Osteoblast (primary cell): Measurements from ENCODE around the gene ANKRD65. TPM values are rescaled to one million over a fixed set of nuclear protein-coding genes. Genes with fewer than 3 reads are reported as not detected.

Experiments
- DNase-seq: peaks from one replicate; pipeline ENCODE4 v3.0.0; 2011; ENCODE audit warnings: low spot score, mixed read lengths; ENCODE audit not compliant: insufficient read length; ENCODE audit errors: missing footprints
- H2AFZ ChIP-seq: 2 replicates; pipeline ENCODE4 v1.6.0; 2011; ENCODE audit warnings: mild to moderate bottlenecking, low read length
- H3K27ac ChIP-seq: 2 replicates; pipeline ENCODE4 v1.5.1; 2011; ENCODE audit warnings: mild to moderate bottlenecking, low read depth, low read length, moderate library complexity
- H3K27me3 ChIP-seq: 2 replicates; pipeline ENCODE4 v1.6.0; 2012; ENCODE audit warnings: mild to moderate bottlenecking, control low read depth, inconsistent platforms, low read length, moderate library complexity; ENCODE audit not compliant: insufficient read depth
- H3K36me3 ChIP-seq: 2 replicates; pipeline ENCODE4 v1.5.1; 2011; ENCODE audit warnings: mild to moderate bottlenecking, low read length, control low read depth, moderate library complexity; ENCODE audit not compliant: insufficient read depth
- H3K4me1 ChIP-seq: 2 replicates; pipeline ENCODE4 v1.5.1; 2011; ENCODE audit warnings: mild to moderate bottlenecking, low read length, control low read depth, moderate library complexity; ENCODE audit not compliant: insufficient read depth
- H3K4me2 ChIP-seq: 2 replicates; pipeline ENCODE4 v1.6.0; 2011; ENCODE audit warnings: mild to moderate bottlenecking, low read length; ENCODE audit not compliant: insufficient read depth
- H3K4me3 ChIP-seq: fragments of 200-600 bp; sonication (generic); 3 replicates; pipeline ENCODE4 v1.5.1; 2012; ENCODE audit warnings: mild to moderate bottlenecking, low read length, inconsistent platforms; ENCODE audit not compliant: insufficient read depth
- H3K79me2 ChIP-seq: 2 replicates; pipeline ENCODE4 v1.6.0; 2012; ENCODE audit warnings: mild to moderate bottlenecking, low read length, control low read depth, inconsistent platforms; ENCODE audit not compliant: insufficient read depth
- H3K9me3 ChIP-seq: 2 replicates; pipeline ENCODE4 v1.5.1; 2011; ENCODE audit warnings: low read depth, low read length, control low read depth
- H4K20me1 ChIP-seq: 2 replicates; pipeline ENCODE4 v1.6.0; 2012; ENCODE audit warnings: mild to moderate bottlenecking, low read length, control low read depth; ENCODE audit not compliant: insufficient read depth
- CTCF ChIP-seq: IDR thresholded peaks from 2 replicates; pipeline ENCODE4 v1.5.1; 2011; ENCODE audit warnings: mild to moderate bottlenecking, low read depth, low read length, moderate library complexity; ENCODE audit errors: extremely low read depth
- total RNA-seq: library from RNA; depleted of rRNA; stranded (reverse); fragments of >200 nt; gene quantifications from 2 replicates; pipeline ENCODE4 v1.2.3, GENCODE V29; 2012

The ANKRD65 gene
- total RNA-seq, 1 donor = 1.8 TPM

DNA sequence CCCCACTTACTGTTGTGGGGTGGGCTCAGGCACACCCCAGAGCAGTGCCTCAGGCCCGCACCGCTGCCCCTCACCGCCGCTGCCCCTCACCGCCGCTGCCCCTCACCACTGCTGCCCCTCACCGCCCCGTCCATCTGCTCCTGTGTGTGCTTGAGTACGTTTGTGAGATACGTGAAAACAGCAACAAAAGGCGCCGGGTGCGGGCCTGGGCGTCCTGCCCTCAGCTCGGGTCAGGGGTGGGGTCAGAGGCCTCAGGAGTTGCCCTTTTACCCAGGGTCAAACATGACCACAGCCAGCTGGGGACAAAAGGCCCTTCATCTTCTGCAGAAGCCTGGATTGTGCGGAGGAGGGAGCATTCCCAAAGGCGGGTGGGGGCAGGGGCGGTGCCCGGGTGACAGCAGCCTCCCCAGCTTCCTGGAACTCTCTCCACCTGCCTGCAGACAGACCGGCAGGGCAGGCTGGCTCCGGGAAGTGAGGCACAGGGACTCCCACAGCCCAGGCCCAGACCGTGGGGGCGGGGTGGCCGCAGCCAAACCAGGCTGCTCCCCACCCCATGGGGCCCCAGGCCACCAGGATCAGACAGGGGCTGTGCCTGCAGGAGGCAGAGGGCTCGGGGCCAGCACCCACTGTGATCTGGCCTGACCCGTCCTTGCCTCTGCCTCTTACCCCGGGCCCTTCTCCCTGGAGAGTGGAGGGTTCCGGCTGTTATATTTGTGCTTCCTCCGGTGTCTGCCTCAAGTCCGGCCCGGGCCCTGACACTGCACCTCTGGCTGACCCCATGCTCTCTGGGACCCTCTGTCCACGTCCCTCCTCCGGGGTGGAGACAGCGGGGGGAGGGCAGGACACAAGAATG, 12.1 kb upstream of the ANKRD65 start:
- no peaks in the 10 kb centered on the region for H4K20me1 ChIP-seq
- peak; percentile 93 for DNase-seq
- H3K4me1 ChIP-seq = peaks cover 13% of the 10 kb centered on the region
- H3K4me3 ChIP-seq = no peak overlapping the region
- H3K36me3 ChIP-seq = no peaks in the 10 kb centered on the region
- peaks cover 11% of the 10 kb centered on the region for H3K27me3 ChIP-seq
- no peak overlapping the region for H3K4me2 ChIP-seq
- no peak overlapping the region for H3K27ac ChIP-seq
- H2AFZ ChIP-seq = no peak overlapping the region
- no peaks in the 10 kb centered on the region for H3K79me2 ChIP-seq
- TF ChIP-seq CTCF = no peak
- no peaks in the 10 kb centered on the region for H3K9me3 ChIP-seq

GRCh38 chr1:1432274-1432950, 11.3 kb upstream of the ANKRD65 start:
- Histone ChIP-seq H3K27me3 (peaks cover 11% of the 10 kb centered on the region), H4K20me1 (no peaks in the 10 kb centered on the region), H3K36me3 (no peaks in the 10 kb centered on the region), H3K4me3 (no peak overlapping the region), H3K9me3 (no peaks in the 10 kb centered on the region), H3K4me1 (peaks cover 13% of the 10 kb centered on the region), H3K27ac (no peak overlapping the region), H3K4me2 (no peak overlapping the region), H2AFZ (peak overlapping the region; percentile 62), H3K79me2 (no peaks in the 10 kb centered on the region)
- no peak for TF ChIP-seq CTCF
- peak; percentile 81 for DNase-seq

GRCh38 chr1:1431845-1432273, 10.8 kb upstream of the ANKRD65 start:
- H3K9me3 ChIP-seq = no peaks in the 10 kb centered on the region
- no peak overlapping the region for H3K4me3 ChIP-seq
- H3K36me3 ChIP-seq = no peaks in the 10 kb centered on the region
- H2AFZ ChIP-seq = peak overlapping the region; percentile 62
- peak; percentile 97 for DNase-seq
- H4K20me1 ChIP-seq = no peaks in the 10 kb centered on the region
- H3K4me1 ChIP-seq = peaks cover 13% of the 10 kb centered on the region
- TF ChIP-seq CTCF = no peak
- no peak overlapping the region for H3K27ac ChIP-seq
- H3K27me3 ChIP-seq = peaks cover 11% of the 10 kb centered on the region
- H3K79me2 ChIP-seq = no peaks in the 10 kb centered on the region
- H3K4me2 ChIP-seq = no peak overlapping the region
